Stimulated activated CD8-positive, alpha-beta memory T cell treated with anti-CD3 and anti-CD28 coated beads, Interleukin-2, amount 100 ng/mL, for 1 hour (primary cell): Measurements from ENCODE around the gene DGCR6L.
"Not testable (repeated sequence)": the region's sequence is repeated elsewhere in the genome, so short reads cannot be mapped to it uniquely, and the experiment has no call there.

Source experiments
- DNase-seq, 2 donors: peaks; one replicate each; pipeline ENCODE4 v3.0.0-alpha.2; 2020; ENCODE audit warnings: low read depth in 2 of 2

Gene DGCR6L

DNA sequence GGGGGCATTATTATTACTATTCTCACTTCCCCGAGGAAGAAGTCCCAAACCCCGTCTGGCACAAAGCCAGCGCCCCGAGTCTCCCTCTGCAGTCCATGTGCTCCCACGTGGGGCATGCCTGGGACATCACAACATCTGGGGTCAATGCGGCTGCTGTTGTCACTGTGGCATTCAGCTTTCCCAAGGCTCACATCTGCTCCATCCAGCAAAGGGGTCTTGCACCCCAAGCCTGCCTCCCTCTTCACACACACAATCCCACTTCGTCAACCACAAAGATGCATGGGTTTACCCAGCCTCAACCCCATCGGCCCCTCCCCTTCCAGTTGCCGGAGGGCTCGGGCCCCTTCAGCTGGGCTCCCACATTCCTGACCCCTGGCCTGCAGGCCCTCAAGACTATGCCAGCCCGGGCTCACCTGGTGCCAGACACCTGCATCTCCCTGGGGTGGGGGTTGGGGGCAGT is 28.2 kb downstream of the DGCR6L start:
- DNase-seq, result no peak

DNA sequence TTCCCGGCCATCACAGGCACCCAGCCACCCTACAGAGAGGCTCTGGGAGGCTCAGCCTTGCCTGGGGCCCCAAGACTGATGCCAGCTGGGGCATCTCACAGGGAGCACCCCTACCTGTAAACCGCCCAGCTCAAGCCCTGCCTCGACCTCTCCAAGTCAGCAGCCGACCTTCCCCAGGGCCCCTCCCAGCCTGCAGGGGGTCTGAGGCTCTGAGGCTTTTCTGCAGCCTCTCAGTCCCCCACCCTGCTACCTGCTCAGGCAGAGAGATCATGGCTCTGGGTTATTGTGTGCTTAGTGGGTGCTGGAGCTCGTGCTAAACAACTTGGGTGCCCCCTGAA is 28.6 kb downstream of the DGCR6L start:
- no peak for DNase-seq

DNA sequence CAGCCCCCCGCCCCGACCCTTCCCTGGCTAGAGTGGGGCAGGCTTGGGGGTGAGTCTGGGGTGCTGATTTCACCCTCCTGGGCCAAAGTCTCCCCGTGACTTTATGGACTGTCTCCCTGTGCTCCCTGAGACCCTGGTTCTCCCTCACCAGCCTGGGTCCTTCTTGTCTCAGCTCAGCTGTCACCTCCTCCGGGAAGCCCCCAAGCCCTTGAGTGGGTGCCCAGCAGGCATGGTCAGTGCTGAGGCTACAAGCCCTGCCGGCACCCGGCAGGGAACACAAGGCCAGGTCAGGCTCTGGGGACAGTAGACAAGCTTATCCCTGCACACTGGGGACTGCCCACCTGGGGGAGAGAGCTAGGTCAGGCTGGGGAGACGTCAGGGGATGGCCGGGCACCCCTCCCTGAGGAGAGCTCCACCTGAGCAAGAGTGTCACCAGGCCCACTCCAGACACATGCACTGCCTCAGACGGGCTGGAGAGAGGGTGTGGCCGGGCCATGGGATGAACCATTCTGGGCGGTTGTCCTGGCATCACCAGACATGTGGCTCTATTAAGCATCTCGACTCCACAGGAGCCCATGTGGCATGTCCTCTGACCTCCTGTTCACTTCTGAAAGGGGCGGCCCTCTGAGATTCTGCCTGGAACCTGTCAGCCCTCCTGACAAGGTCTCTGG is 29.1 kb downstream of the DGCR6L start:
- DNase-seq, result no peak

DNA sequence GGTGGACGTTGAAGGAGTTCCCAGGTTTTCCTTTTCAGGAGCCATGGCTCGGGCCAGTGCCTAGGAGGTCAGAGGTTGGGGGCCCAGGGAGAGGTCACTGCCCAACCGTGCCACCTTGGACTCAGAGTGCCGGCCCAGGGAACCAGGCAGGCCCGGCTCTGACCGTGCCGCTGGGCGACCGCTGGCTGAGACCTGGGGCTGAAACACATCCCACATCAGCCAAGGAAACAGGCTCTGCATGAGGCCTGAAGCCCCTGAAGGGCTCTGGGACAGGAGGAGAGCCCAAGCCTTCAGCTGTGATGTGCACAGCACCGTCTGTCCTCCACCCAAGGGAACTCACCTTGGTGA is 29.8 kb downstream of the DGCR6L start:
- DNase-seq, result no peak

DNA sequence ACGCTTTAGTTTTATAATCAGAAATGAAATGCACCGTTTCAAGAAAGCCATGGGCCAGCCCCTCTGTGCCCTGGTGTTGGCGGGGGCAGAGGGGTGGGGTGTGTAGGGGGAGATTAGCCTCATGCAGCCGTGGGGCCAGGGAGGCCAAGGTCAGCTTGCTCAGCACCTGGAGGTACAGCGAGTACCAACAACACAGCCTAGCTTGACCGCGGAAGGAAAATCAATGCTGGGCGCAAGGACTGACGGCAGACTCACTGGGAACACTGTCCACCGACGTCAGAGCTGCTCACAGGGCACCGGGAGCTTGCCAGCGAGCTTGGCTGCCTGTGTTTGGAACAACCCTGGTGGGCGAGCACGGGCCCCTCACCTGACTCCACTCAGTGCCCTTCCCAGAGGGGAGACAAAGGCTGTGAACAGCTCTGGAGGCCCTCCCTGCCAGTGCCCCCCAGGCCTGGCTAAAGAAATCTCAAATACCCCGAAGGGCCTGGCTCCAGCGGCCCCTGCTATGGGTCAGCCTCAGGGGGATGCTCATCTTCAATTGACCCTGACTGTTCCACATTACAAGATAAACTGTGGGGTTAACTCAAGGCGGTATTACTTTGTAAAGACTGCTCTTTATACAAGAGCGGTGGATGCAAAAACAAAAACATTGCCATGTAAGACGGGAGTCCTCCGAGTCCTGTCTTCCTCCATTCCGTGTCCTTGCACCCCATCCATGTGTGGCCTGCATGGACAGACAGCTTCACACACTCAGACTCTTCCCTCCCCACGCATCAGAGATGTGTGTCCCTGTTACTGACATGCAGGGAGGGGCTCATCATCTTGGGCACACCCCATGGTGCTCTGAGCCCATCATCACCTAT is 30.4 kb downstream of the DGCR6L start:
- DNase-seq, result not testable (repeated sequence)

DNA sequence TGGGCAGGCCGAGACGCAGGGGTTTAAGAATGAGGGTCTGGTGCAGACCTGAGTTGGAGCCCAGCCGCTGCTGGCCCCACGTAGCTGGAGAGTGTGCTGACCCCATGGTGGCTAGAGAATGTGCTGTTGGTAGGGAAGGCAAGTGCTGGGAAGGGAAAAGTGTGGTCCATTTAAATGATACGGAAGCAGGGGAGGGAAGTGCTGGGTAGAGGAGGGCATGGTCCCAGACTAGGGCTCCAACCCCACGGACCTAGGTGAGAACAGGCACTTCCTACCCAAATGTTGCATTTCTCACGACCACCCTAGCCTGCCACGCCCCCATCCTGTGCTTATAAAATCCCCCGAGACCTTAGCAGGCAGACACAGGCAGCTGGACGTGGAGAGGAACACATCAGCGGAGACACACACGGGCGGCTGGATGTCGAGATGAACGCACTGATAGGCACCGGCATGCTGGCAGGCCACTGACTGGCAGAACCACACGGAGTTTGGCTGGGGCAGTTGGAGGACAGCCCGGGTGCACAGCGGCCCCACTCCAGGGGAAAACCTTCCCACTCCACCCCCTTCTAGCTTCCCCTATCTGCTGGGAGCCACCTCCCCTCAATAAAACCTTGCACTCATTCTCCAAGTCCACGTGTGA is 33.0 kb downstream of the DGCR6L start:
- not testable (repeated sequence) for DNase-seq

DNA sequence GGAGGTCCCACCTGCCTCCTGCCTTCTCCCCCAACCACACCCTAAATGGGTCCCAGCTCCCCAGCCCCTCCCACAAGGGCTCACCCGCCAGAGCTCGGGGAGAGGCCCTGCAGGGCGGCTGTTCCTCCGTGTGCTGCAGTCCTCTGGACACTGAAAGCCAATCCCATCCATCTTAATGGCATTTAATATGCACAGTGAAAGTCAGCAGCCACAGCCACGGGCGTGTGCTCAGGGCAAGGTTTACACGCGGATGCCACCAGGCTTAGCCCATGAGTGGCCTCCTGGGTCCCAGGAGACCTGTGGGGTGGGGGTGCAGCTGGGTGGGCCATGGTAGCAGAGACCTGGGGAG is 33.6 kb downstream of the DGCR6L start:
- DNase-seq, result not testable (repeated sequence)

DNA sequence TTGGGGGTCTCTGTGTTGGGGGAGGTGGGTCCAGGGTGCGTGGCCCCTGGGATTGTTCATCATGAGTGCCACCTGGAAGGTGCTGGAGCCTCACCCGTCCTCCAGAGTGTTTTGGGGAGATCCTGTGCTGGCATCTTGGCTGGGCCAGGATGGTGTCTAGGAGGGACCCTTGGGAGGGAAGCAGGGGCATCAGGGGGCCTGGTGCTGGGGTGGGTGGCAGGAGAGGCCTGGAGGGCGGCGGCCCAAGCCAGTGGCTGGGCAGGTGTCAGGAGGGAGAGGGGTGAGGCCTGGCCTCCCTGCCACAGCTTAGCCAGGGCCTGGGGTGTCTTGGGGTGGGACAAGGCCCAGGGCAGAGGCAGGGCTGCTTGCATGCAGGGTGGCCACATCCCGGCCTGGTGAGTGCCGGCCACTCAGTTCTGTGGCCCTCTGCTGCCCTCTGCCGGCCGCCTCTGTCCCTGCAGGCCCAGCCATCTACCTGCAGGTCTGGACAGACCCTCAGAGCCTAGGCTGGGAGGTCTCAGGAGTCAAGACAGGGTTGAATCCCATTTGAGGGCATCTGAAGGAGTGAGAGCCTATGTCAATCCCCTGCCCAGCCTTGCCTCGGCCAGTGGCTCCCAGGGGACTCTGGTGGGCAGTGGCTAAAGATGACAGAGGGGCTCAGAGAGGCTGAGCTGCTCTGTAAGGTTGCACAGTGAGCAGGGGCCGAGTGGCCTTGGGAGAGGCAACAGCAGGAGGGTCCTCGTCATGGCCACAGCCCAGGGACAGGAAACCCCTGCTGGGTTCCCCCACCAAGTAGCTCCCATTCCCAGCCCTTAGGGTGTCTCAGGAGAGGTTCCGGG is 34.2 kb downstream of the DGCR6L start:
- peak; percentile 51 to 65 for DNase-seq

DNA sequence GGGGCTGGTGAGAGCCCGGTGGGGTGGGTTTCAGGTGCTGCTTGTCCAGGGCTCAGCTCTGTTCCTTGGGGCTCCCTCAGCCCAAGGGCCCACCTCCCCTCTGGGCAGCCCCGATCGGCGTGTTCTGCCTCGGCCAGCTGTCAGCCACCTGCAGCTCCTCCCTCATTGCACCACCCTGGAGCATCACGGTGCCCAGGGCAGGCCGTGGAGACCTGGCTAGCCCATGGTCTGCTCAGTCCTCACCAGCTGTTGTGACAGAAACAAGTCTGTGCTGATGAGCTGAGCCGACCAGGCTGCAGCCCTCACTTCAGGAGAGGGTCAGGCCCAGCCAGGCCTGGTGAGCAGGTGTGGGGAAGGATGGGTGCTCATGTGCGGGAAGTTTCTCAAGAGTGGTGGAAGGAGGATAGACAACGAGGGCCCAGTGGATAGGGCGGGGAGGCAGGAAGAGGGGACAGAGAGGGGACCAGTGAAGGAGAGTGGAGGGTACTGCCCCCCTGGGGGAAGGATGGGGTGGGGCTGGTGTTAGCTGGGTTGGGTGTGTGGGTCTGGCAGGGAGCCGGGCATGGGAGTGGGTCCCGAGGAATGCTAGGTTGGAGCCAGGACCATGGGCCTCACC is 35.3 kb downstream of the DGCR6L start:
- DNase-seq, result no peak

DNA sequence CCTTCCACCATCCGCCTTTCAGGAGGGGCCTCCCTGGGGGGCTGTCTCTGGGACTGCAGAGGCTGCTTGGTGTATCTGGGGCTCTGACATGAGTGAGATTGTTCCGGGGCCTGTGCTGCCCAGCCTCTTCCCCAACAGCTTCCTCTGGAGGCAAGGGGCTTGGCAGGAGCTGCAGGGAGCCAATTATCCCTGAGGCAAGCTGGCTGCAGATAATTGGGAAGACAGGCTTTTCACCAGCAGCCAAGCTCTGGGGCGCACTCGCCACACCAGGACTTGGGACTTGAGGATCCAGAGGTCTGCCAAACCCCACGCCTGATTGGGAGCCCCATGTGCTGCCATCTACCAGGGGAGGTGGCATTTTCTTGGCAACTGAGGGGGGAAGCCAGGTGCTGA is 36.2 kb downstream of the DGCR6L start:
- DNase-seq, result no peak

DNA sequence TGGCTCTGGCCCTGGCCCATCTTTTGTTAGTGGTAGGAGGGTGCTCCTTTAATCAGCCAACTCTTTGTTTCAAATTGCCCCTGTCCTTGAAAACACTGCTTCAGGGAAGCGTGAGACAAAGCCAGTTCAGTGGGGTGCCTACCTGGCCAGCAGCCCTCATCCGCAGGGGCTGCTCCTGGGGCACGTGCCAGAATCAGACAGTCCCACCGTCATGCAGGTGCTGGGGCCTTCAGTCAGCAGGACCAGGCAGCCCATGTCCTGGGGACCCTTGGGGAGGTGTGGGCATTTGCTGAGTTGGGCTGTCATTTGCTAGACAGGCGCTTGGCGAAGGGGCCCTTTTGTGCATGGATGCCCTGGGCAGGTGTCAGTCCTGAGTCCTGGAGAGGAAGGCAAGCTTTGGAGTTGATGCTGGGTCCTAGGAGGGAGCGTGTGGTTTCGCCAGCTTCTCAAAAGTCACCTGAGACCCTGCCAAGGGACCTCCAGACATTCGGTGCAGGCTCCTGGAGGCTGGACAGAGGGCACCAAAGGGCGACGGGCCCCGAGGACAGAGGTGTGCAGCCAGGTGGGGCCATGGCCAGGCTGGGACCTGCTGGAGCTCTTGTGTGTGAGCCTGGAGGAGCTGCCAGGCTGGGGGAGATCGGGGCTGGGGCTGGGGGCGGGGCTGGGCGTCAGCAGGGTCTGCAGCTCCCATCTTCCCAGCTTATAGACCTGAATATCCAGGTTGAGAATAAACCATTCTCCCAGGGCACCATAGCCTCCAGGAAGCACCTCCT is 36.8 kb downstream of the DGCR6L start:
- DNase-seq, result no peak

DNA sequence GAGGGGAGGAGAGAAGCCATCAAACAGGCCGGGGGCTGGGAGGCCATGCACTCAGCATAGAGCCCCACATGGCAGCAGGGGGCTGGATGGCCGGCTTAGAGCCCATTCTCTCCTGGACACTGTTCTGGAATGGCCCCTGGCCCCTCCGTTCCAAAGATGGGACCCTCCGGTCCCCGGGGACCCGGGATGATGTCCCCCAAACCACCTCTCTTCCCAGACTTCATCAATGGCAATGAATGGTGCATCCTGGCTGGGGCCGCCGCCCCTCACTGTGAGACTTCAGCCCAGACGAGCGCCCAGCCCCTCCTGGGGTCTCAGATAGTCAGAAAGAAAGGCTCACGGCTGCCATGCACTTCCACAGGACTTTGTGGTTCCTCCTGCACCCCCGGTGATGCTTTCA is 38.0 kb downstream of the DGCR6L start:
- no peak for DNase-seq

DNA sequence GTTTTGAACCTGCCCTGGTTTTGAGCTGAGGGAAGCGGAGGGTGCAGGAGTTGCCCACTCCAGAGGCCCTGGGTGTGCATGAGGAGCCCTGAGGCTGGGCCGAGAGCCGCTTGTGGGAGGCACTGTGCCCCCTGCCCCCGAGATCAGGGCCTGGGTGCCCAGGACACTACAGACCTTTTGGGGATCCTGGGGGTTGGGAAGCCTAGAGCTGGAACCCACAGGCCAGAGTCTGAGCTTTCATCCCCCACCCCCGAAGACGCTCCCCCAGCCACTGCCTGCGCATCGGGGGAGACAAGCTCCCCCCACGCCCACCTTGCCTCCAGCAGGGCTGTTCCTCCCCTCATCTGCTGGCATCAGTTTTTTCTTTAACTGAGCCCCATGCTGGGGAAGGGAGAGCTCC is 38.4 kb downstream of the DGCR6L start:
- DNase-seq, result not testable (repeated sequence)

DNA sequence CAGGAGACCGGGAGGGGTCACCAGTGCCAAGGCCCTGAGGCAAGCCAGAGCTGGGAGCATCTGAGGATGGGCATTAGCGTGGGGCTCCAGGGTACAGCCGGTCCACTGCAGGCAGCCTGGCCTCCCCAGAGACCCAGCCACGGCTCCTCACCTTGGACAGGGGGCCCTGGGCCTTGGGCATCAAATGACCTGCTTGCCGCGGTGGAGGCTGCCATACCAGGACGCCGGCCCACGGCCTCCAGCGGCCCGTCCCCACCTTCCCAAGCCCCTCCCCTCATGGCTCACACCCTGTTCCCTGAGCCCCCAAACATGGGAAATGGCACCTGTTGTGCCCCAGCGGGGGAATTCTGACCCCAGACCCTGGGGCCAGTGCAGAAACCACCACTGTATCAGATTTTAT is 39.0 kb downstream of the DGCR6L start:
- DNase-seq, result no peak

DNA sequence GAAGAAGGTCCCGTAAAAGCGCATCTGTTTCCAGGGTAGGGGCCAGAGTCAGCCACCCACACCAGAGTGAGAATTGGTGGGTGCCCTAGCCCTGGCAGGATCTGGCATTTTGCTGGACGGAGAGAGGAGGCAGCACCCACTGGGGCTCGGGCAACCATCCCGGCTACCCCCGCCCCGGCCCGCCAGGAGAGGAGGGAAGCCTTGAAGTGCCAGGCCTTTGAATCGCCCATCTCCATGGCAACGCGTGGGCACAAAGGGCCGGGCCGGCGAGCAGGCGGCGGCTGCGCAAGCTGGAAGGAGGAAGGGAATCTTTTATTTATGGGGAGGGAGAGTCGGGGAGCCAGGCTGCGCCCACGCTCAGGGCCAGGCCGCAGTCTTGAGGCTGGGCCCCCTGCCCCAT is 39.7 kb downstream of the DGCR6L start:
- not testable (repeated sequence) for DNase-seq

DNA sequence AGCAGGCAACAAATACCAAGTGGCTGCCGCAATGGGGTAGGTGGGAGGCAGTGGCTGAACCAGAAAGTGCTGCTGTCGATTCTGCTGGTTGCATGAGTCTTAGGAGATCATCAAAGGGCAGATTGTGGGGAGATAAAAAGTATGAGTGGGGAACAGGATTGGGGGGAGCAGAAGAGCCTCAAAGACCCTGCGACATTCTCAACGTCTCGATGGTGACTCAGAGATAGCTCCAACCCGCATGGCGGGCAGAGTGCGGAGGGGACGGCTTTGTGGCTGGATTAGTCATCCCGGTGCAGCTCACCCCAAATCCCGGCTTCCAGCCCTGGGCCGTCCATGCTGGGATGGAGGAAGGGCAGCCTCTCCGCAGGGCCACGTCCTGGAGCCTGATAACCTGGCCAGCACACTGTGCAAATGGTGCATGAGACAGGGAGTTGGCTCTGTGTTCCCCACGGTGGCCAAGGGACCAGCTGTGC is 40.2 kb downstream of the DGCR6L start:
- DNase-seq, result no peak

DNA sequence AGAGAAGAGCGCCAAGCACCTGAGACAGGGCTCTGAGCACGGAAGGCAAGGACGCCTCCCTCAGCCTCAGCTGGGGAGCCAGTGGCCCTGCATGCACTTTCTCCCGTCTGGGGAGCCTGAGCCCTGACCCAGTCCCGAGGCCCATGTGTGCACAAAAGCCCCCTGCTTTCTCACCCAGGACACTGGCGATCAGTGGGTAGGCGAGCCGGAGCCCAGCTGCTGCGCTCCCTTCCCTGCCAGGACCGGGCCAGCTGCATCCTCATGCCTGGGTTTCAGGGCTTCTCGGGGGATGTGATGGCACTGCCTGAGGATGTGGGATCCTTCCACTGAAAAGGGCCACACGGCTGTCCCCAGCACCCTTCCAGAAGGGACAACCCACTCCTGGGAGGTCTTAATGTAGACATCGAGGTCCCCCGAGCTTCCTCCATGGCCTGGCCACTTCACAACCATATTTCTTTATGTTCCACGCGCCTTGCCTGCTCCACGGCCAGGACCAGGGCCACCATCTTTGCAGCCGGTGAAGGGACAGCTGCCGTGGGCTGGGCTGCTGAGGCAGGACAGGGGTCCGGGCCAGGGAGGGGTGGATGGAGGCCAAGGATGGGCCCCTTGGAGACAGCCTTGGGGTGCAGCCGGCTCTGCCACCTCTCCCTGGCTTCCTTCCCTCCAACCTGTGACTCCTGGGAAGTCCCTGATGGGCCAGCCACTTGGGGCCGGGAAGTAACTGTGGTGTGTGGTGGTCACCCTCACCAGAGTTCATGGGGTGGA is 41.0 kb downstream of the DGCR6L start:
- DNase-seq, result not testable (repeated sequence)

DNA sequence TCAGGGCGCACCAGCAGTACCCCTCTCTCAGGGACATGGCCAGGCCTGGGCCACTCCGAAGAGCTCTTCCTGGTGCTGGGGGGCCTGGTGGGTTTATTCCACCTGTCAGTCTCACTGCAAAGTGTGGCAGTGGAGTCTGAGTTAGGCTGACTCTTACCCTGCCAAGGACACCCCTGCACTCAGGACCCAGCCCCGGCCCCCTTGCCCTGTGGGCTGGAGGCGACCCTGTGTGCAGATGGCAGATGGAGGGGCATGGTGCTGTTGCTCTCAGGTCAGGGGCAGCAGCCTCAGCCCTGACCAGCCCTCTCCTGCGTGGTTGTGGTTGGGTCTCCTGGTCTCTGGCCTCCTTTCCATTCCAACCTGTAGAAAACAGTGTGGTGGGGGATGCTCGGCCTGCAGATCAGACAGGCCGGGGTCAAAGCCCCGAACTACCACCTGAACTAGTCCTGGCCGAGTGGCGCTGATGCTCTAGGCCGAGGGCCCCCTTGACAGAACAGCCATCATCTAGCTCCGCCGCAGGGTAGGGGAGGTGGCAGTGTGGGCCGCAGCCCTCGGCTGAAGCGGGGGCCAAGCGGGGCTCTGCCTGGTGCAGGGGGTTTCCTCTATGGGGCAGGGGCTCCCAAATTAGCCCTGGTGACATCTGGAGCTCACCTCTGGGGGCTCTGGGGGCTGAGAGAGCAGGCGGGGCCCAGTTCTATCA is 41.8 kb downstream of the DGCR6L start:
- not testable (repeated sequence) for DNase-seq

DNA sequence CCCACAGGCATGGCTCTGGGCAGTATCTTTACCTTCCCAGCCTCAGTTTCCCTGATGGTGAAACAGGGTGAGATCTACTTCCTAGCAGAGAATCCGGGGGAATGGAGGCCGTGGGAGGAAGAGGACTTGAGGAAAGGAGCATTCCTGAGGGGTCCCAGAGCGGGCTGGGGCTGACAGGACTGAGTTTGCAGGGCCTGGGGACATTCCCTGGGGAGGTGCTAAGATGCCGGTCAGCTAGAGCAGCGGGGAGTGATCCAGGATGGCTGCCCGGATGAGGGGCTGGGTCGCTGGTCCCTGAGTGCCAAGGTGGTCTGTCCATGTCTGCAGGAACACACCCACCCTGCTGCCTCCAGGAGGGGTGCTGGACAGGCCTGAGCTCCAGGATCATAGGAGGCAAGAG is 43.4 kb downstream of the DGCR6L start:
- no peak for DNase-seq
